Activated CD8-positive, alpha-beta T cell treated with anti-CD3 and anti-CD28 coated beads for 36 hours (primary cell): ENCODE measurements around the gene IL22. TPM values are rescaled to one million over a fixed set of nuclear protein-coding genes. Genes with fewer than 3 reads are reported as not detected.

Source experiments
- ATAC-seq: fragments of 200-7000 bp; cut with Tn5 transposase; one replicate; pipeline ENCODE4 v1.10.0; 2021; ENCODE audit warnings: mild to moderate bottlenecking, moderate library complexity
- CTCF ChIA-PET: fragments of 350-600 bp; sonication (Branson Sonifier 250); formaldehyde crosslinking; loops from one replicate; lab custom pipeline; 2021; ENCODE audit warnings: antibody characterized with exemption; lab: Charles Lee
- POLR2A ChIA-PET: fragments of 350-600 bp; sonication (Branson Sonifier 250); formaldehyde crosslinking; loops from one replicate; lab custom pipeline; 2021; ENCODE audit warnings: antibody characterized with exemption; lab: Charles Lee
- DNase-seq: peaks from one replicate; pipeline ENCODE4 v3.0.0-alpha.2; 2020
- H3K27ac Mint-ChIP-seq: one replicate; pipeline ENCODE4 v1.8.0; 2021; ENCODE audit warnings: mild to moderate bottlenecking, mixed read lengths
- H3K27me3 Mint-ChIP-seq: one replicate; pipeline ENCODE4 v1.8.0; 2021; ENCODE audit warnings: mixed read lengths
- H3K36me3 Mint-ChIP-seq: one replicate; pipeline ENCODE4 v1.8.0; 2021; ENCODE audit warnings: low read depth, mixed read lengths
- H3K4me1 Mint-ChIP-seq: one replicate; pipeline ENCODE4 v1.8.0; 2021; ENCODE audit warnings: low read depth, mixed read lengths
- H3K4me3 Mint-ChIP-seq: one replicate; pipeline ENCODE4 v1.8.0; 2021; ENCODE audit warnings: mild to moderate bottlenecking, moderate library complexity, mixed read lengths
- H3K9me3 Mint-ChIP-seq: one replicate; pipeline ENCODE4 v1.8.0; 2021; ENCODE audit warnings: mixed read lengths
- intact Hi-C: fragments of 100-400 bp; cut with micrococcal nuclease; formaldehyde crosslinking; loops from one replicate; pipeline ENCODE4 v1.10.0; 2022
- total RNA-seq, 2 experiments: library from RNA; stranded (reverse); gene quantifications; one replicate each; pipeline ENCODE4 v1.2.3, GENCODE V29; 2021
- TF ChIP-seq, protein P1 (sequence below): fragments of 200-600 bp; IDR thresholded peaks from one replicate; pipeline ENCODE4 v1.8.0; 2022; ENCODE audit warnings: antibody characterized with exemption, mild to moderate bottlenecking

IL22 gene
- total RNA-seq, 2 experiments from 2014 or later = not detected

GRCh38 chr12:68231229-68231628, 22.2 kb downstream of the IL22 start:
- H3K9me3 Mint-ChIP-seq = no peaks in the 10 kb centered on the region
- ATAC-seq (peak; percentile 37), DNase-seq (no peak)
- H3K36me3 Mint-ChIP-seq = no peaks in the 10 kb centered on the region
- peaks cover 17% of the 10 kb centered on the region for H3K4me1 Mint-ChIP-seq
- no peak overlapping the region for H3K27ac Mint-ChIP-seq
- H3K4me3 Mint-ChIP-seq = no peak overlapping the region
- TF ChIP-seq, protein P1, sequence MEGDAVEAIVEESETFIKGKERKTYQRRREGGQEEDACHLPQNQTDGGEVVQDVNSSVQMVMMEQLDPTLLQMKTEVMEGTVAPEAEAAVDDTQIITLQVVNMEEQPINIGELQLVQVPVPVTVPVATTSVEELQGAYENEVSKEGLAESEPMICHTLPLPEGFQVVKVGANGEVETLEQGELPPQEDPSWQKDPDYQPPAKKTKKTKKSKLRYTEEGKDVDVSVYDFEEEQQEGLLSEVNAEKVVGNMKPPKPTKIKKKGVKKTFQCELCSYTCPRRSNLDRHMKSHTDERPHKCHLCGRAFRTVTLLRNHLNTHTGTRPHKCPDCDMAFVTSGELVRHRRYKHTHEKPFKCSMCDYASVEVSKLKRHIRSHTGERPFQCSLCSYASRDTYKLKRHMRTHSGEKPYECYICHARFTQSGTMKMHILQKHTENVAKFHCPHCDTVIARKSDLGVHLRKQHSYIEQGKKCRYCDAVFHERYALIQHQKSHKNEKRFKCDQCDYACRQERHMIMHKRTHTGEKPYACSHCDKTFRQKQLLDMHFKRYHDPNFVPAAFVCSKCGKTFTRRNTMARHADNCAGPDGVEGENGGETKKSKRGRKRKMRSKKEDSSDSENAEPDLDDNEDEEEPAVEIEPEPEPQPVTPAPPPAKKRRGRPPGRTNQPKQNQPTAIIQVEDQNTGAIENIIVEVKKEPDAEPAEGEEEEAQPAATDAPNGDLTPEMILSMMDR = no peak
- CTCF ChIA-PET = interaction anchor here (1.1 to 3.9 kb wide), 5 partner anchors 8 to 191 kb away, joined by 3 to 31 read pairs (median 7); no protein-coding TSS in a partner anchor
- no peaks in the 10 kb centered on the region for H3K27me3 Mint-ChIP-seq
- POLR2A ChIA-PET = interaction anchor here (0.6 to 2.0 kb wide), 5 partner anchors 10 to 66 kb away, joined by 3 to 7 read pairs (median 3); no protein-coding TSS in a partner anchor
- intact Hi-C loops = no loop called here

DNA sequence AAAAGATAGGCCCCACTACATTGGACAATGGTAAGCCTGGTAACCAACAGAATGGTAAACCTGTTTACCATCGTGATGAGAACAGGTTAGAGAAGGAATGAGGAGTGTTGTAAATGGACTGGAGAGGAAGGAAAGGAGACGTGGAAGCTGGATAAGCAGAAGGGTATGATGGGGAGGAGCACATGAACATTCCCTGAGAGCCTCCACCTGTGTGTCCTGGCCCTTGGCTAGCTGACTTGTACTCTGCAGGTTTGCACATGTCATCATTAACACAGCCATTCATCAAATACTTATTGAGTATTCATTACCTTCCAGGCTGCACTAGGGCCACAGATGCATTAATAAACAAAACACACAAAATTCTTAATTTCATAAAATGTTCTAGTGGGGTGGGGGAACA, 23.4 kb downstream of the IL22 start:
- no peaks in the 10 kb centered on the region for H3K36me3 Mint-ChIP-seq
- TF ChIP-seq, protein P1 = no peak
- H3K27me3 Mint-ChIP-seq = no peaks in the 10 kb centered on the region

GRCh38 chr12:68227356-68227755, 26.0 kb downstream of the IL22 start:
- H3K4me1 Mint-ChIP-seq = peaks cover 15% of the 10 kb centered on the region
- no peak overlapping the region for H3K27ac Mint-ChIP-seq
- no peaks in the 10 kb centered on the region for H3K9me3 Mint-ChIP-seq
- no peak for DNase-seq
- POLR2A ChIA-PET = no interaction called here
- H3K4me3 Mint-ChIP-seq = no peak overlapping the region
- intact Hi-C loops = no loop called here
- CTCF ChIA-PET = no interaction called here
- no peaks in the 10 kb centered on the region for H3K36me3 Mint-ChIP-seq
- ATAC-seq = no peak
- no peaks in the 10 kb centered on the region for H3K27me3 Mint-ChIP-seq
- TF ChIP-seq, protein P1 = no peak

More for the DNA sequence above, 23.4 kb downstream of the IL22 start:
- ATAC-seq (no peak), DNase-seq (no peak)
- Mint-ChIP-seq H3K9me3 (no peaks in the 10 kb centered on the region), H3K27ac (no peak overlapping the region), H3K4me1 (peaks cover 13% of the 10 kb centered on the region), H3K4me3 (no peak overlapping the region)
- intact Hi-C loops = no loop called here
- CTCF ChIA-PET = interaction anchor here (1.3 to 2.1 kb wide), 2 partner anchors 54 to 189 kb away, joined by 3 to 10 read pairs; no protein-coding TSS in a partner anchor
- POLR2A ChIA-PET = interaction anchor here (0.6 kb wide), 1 partner anchor 9 kb away, joined by 4 read pairs; no protein-coding TSS in a partner anchor

DNA sequence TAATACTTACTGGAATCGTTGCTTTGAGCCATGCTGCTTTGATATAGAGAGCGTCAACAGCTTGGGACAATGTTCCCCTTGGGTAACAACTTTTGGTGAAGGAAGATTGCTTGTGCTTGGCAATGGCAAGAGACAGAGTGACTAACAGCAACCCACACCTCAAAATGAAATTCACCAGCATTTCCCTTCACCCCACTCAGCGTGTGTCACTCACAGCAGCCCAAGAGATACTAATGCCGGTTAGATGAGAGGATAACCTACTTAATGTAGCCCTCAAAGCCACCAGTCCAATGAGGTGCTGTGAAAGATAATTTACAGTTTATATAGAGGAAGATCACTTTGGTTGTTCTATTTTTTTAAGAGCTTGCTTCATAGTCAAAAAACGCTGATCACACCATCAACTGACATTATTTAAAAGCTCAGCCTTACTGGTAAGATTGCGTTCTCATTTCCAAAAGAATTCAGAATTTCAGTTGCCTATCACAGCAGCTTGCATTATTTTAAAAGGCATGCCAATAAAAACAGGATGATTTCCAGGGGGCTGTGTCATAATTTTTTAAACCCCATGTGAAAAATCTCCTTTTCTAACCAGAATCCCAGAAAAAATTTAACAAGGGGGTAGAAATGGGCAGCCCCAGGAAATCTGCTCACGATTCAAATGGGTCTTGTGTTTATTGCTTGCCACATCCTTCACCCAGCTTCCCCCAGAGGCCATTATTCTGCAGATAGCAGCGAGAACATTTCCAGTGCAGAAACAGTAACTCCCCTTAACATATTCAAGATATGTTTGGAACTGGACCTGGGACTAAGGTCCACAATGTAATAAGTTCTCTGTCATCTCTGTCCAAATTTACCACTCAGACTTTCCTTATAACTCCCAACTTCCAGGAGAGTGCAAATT, 27.6 kb downstream of the IL22 start, which contains the start of gene IL26:
Gene IL26, minus strand, starts transcription at position 235 of the 901 bp plus-strand sequence. Its CDS starts 54 bp downstream, at position 181.
- ChIA-PET CTCF (interaction anchor here (0.7 to 6.1 kb wide), 4 partner anchors 12 to 185 kb away, joined by 3 to 146 read pairs (median 3); no protein-coding TSS in a partner anchor), POLR2A (interaction anchor here (1.2 kb wide), 1 partner anchor 236 kb away, joined by 3 read pairs; no protein-coding TSS in a partner anchor)
- intact Hi-C loops = no loop called here
- TF ChIP-seq, protein P1 = no peak
- peak; percentile 42 for ATAC-seq
- Mint-ChIP-seq H3K36me3 (no peaks in the 10 kb centered on the region), H3K9me3 (no peaks in the 10 kb centered on the region), H3K27ac (no peak within 1 kb of the TSS), H3K4me3 (no peak within 1 kb of the TSS), H3K4me1 (peaks cover 11% of the 10 kb centered on the region), H3K27me3 (no peaks in the 10 kb centered on the region)
- no peak for DNase-seq
